IPS-18c (cell line): ENCODE data around the gene YTHDF1.
A peak's percentile ranks its signal among the peaks of the same experiment; 100 is the strongest.
"Not testable (repeated sequence)": the region's sequence is repeated elsewhere in the genome, so short reads cannot be mapped to it uniquely, and the experiment has no call there.

Experiments used
- H3K4me3 ChIP-seq: 2 replicates; pipeline ENCODE4 v1.7.0; 2013; ENCODE audit warnings: low read depth, mild to moderate bottlenecking, low read length, moderate library complexity; ENCODE audit not compliant: insufficient read depth
- H3K9me3 ChIP-seq: one replicate; pipeline ENCODE4 v1.6.1; 2013; ENCODE audit warnings: mild to moderate bottlenecking, low read length, moderate library complexity; ENCODE audit not compliant: control insufficient read depth, insufficient read depth

Gene YTHDF1

DNA sequence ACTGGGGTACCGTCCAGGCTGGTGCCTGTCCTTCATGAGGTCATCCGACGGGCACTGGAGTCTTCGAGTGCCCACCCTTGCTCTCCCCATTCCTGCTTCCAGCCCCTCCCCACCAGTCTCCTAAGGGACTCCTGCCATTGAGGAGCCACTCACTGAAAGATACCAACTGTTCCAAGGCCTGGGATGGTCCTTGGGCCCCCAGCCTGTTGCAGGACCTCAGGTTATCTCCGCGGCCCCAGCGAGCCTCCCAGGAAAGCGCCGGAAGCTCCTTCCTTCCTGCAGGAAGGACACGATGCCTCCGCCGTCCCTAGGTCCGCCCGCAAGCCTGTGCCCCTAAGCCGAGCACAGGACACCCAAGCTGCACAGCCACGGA is 37.1 kb upstream of the YTHDF1 start:
- H3K9me3 ChIP-seq: peaks cover 3% of the 10 kb centered on the region
- peak overlapping the region; percentile 62 for H3K4me3 ChIP-seq

DNA sequence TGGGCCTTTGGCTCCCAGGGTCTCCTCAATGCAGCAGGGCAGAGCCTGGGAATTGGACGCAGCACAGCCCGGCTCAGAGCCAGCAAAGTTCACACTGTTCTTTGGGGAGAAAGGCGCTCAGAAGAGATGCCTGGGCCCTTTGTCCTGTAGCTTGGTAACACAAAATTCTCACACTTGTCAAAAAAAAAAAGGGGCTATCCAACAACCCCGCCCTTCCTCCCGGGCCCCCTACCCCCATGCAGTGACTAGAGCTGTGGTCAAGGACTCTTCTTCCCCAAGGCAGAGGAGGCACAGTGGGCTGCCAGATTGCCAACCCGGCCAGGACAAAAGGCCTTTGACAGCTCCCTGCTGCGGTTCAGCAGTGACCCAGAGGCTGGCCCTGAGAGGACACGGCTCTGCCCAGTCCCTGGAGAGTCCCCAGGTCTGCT is 36.4 kb upstream of the YTHDF1 start:
- peaks cover 3% of the 10 kb centered on the region for H3K9me3 ChIP-seq
- H3K4me3 ChIP-seq: no peak overlapping the region

DNA sequence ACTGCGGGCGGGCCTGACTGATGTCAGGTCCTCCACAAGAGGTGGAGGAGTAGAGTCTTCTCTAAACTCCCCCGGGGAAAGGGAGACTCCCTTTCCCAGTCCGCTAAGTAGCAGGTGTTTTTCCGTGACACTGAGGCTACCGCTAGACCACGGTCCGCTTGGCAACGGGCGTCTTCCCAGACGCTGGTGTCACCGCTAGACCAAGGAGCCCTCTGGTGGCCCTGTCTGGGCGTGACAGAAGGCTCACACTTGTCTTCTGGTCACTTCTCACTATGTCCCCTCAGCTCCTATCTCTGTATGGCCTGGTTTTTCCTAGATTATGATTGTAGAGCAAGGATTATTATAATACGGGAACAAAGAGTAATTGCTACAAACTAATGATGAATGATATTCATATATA is 35.4 kb upstream of the YTHDF1 start:
- not testable (repeated sequence) for H3K4me3 ChIP-seq, H3K9me3 ChIP-seq

DNA sequence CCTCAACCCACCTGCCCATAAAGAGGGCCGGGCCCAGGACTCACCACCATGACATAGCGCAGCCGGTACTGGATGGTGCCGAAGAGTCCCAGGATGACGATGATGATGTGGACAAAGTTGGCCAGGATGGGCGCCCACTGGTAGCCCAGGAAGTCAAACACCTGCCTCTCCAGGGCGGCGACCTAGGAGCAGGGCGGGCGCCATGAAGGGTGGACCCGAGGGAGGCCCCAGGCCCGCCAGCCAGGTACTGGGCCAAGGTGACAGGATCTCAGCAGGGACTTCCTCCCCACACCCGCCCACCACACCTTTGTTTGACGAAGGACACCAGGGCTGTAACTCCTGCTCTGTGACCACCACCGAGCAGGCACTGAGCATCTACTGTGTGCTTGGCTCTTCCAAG is 34.0 kb upstream of the YTHDF1 start:
- Histone ChIP-seq H3K4me3 (no peak overlapping the region), H3K9me3 (no peaks in the 10 kb centered on the region)

DNA sequence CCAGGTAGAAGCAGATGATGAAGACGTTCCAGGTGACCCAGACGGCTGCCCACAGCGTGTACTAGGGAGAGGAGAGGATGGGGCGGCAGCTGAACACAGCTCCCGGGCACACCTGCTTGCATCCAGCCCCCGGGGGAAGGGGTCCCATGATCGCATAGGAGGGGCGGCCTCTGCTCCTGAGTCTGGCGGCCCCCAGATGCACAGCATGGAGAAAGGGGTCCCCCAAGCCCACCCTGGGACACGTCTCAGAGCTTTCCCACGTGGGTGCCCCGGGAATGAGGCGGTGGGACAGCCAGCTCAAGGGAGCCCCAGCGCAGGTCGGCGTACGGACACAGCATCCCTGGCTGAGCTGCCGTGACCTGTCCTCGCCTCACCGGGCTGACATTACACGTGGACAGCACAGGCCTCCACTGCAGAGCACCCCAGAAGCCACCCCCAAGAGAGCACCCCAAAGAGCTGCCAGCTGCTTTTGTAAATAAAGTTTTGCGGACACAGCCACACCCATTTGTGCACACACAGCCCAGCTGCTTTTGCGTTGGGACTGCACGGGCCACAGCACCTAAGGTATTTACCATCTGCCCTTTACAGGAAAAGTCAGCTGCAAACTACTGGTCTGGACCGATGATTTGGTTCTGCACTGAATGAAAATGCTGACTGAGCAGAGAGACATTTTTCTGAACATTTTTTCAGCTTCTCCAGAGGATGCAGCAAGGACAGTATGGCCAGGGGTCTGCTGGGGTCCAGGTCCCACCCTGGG is 33.1 kb upstream of the YTHDF1 start:
- no peak overlapping the region for H3K4me3 ChIP-seq
- H3K9me3 ChIP-seq: no peaks in the 10 kb centered on the region

DNA sequence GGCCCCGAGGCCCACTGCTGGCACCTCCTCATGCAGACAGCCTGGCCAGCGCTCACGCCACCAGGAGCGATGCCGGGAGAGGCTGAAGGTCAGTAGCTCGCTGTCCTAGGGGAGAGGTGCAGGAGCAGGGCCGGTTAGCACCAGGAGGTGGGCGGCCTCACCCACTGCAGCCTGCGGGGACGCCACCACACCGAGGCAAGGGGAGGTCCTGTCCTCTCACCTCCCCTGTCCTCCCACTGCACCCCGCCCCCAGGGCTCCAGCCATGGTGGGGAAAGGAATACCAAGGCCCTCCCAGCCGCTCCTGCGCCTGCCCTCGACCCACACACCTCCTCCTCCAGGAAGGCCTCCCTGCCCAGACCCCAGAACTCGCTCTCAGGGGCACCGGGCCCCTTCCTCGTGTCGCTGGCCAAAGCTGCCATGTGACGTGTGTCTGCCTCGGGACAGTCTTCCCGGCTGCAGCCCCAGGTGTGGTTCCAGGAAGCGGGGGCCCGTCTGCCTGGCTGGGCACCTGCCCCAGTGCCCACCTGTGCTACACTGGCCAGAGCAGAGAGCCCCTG is 31.8 kb upstream of the YTHDF1 start:
- H3K9me3 ChIP-seq: no peaks in the 10 kb centered on the region

DNA sequence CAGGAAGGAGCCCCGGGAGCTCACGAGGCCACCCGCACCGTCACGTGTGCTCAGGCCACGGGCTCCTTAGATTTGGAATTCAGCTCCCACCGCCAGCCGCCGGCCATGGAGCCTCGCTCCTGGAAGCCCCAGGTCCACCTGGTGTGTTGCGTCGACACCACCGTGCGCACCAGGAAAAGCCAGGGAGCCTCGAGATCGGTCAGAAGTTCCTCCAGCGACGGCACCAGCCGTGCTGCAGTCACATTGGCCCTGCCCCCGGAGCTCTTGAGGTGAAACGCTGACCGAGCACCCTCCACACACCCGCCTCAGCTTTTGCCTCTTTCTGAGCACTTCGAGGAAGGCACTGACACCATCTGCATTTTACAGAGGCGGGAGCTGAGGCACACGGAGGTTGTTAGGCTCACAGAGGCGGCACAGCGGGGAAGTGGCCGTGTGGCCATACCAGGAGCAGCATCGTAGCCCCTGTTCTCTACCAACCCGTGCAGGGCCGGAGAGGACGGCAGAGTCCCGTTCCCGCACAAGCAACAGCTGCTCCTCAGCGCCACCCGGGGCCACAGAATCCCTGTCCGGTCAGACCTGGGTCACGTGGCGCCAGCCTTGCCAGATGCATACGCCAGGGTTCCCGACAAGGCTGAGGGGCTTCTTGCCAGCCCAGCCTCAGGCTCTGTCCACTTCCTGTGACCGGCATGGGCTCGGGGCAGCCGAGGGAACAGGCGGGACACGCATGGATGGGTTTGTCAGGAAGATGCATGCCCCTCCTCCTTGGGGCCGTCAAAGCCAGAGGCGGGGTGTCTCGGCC is 30.8 kb upstream of the YTHDF1 start:
- H3K9me3 ChIP-seq: no peaks in the 10 kb centered on the region
- H3K4me3 ChIP-seq: no peak overlapping the region

More for the DNA sequence above, 31.8 kb upstream of the YTHDF1 start:
- no peak overlapping the region for H3K4me3 ChIP-seq

DNA sequence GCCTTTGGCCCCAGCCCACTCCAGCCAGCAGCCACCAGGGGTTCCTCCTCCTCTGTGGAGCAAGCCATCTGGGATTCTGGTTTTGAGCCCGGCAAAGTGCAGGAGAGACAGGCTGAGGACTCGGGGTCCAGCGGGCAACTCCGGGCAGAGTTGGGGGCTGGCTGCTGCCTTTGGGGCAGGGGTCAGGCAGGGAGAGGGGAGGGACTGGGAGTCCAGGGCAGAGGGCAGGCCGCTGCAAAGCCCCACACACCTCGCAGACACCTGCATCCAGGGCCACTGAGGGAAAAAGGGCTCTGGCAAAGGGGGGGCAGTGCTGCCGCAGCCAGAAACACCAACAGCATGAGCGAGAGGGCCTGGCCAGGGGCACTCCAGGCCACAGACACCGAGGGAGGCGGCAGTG is 28.5 kb upstream of the YTHDF1 start:
- H3K4me3 ChIP-seq: no peak overlapping the region
- H3K9me3 ChIP-seq: no peaks in the 10 kb centered on the region

DNA sequence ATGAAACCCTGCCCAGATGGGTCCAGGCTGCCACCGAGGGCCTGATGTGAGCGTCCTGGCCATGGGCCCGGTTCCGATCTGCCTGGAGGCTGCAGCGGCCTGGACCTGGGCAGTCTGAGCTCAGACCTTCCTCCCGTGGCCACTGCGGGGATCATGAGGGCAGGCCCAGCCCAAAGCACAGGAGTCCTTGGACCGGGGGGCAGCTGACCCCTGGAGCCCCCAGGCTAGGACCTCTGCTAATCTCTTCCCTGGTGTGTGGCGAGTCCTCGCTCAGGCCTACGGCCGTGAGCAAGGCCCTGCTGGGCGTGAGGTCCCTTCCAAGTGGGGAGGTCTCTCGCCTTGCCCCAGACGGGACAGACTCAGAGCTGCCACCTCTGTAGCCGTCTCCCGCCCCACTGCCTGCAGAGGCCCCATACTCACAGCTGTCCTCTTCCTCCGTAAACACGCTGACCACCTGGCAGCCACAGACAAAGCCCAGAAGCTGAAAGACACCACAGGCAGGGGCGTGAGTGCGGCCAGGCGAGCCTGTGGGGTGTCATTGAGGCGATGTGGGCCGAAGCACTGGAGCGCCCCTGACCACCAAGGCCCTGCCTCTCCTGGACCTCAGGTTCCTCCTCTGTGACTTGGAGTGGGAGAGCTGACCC is 27.8 kb upstream of the YTHDF1 start:
- Histone ChIP-seq H3K4me3 (no peak overlapping the region), H3K9me3 (no peaks in the 10 kb centered on the region)

DNA sequence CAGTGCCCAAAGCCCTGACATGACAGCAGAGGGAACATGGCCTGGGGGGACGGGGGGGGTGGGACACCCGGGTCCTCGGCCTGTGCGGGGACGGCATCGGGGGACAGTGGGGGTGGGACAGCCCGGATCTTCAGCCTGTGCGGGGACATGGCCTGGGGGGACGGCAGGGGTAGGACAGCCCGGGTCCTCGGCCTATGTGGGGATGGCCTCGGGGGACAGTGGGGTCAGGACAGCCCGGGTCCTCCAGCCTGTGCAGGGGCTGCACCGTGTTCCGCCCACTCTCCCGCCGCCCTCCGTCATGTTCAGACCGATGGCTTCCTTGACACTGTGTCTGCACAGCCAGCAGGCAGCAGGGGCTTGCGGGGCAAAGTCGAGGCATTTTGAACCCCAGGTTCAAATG is 26.8 kb upstream of the YTHDF1 start:
- Histone ChIP-seq H3K4me3 (no peak overlapping the region), H3K9me3 (no peaks in the 10 kb centered on the region)

DNA sequence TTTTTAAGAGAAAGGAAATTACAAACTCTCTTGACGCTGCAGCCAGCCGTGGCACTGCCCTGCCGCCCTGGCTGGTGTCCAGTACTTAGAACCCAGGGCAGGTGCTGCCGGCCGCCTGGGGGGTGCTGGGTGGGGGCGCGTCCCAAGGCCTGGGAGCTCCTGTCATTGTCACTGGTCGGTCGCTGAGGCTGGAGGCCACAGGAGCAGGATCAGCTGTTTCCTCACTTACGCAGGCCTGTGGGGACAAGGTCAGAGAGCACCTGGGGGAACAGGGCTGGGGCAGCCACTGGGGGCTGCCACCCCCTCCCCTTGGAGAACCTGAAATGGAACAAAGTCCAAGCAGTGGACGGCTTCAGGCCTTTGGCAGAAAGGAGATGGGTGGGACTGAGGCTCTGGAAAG is 25.3 kb upstream of the YTHDF1 start:
- Histone ChIP-seq H3K4me3 (no peak overlapping the region), H3K9me3 (no peaks in the 10 kb centered on the region)

DNA sequence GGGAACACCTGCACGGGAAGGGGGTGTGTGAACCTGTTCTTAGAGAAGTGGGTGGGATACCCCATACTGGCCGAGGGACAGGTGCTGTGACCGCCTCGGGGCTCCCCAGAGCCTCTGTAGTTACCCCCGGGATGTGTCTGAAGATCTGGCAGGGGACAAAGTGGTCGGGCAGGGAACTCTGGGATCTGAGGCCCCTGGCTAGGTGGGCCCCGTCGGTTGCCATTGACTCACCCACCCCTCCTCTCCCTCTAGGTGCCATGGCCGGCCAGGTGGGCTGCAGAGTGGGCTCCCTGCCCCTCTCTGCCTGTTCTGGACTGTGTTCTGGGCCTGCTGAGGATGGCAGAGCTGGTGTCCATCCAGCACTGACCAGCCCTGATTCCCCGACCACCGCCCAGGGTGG is 24.1 kb upstream of the YTHDF1 start:
- H3K9me3 ChIP-seq: no peaks in the 10 kb centered on the region
- H3K4me3 ChIP-seq: no peak overlapping the region

DNA sequence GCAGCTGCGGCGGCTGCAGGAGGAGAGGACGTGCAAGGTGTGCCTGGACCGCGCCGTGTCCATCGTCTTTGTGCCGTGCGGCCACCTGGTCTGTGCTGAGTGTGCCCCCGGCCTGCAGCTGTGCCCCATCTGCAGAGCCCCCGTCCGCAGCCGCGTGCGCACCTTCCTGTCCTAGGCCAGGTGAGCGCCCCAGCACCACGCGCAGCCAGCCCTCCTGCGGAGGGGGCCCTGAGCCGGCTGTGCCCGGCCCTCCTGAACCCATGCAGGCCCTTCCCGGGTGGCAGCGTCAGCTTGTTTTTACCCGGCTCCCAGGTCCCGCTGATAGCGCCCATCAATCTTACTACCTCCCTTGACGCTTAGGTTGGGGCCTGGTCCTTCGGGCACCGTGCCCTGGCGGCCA is 23.5 kb upstream of the YTHDF1 start:
- H3K9me3 ChIP-seq: no peaks in the 10 kb centered on the region
- H3K4me3 ChIP-seq: no peak overlapping the region

DNA sequence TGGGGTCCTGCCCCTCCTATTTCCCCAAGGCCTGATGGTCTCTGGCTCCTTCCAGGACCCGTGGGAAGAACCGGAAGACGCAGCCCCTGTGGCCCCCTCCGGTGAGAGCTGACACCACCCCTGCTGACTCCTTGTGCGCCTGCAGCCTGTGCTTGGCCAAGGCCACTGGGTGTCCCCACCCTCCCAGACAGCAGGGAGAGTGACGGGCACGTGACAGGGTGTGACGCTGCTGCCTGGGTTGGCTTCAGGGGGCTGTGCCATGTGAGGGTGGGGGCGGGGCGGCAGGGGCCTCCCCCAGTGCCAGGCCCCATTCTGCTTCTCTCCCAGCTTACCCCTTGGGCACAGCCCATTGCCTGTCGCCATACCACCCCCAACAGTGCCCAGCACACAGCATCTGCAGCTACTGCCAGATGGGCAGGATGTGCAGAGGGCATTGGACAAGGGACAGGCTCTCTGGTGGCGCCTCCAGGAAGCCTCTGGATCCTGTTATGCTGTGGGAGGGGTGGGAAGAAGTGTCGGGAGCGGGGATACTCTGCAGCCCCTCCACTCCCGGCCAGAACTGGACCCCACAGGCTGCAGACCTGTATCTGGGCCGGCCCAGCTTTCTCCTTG is 22.7 kb upstream of the YTHDF1 start:
- H3K9me3 ChIP-seq: no peaks in the 10 kb centered on the region
- no peak overlapping the region for H3K4me3 ChIP-seq

DNA sequence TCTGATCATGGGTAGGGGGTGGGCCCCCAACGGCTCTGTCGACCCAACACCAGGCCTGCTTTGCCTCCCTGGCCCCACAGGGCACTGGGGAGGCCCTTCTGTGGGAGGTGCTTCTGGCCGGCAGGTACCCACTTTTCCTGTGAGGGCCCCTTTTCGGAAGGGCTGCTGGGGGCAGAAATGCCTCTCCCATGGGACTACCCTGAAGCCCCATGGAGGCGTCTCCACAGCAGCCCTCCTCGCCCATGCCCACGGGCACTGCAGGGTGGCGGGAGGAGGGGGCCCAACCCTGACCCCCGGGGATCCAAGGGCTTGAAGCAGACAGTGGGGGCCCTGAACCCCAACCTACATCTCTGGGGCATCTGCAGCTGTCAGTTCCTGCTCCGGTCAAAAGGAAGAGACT is 22.1 kb upstream of the YTHDF1 start:
- no peak overlapping the region for H3K4me3 ChIP-seq
- no peaks in the 10 kb centered on the region for H3K9me3 ChIP-seq

DNA sequence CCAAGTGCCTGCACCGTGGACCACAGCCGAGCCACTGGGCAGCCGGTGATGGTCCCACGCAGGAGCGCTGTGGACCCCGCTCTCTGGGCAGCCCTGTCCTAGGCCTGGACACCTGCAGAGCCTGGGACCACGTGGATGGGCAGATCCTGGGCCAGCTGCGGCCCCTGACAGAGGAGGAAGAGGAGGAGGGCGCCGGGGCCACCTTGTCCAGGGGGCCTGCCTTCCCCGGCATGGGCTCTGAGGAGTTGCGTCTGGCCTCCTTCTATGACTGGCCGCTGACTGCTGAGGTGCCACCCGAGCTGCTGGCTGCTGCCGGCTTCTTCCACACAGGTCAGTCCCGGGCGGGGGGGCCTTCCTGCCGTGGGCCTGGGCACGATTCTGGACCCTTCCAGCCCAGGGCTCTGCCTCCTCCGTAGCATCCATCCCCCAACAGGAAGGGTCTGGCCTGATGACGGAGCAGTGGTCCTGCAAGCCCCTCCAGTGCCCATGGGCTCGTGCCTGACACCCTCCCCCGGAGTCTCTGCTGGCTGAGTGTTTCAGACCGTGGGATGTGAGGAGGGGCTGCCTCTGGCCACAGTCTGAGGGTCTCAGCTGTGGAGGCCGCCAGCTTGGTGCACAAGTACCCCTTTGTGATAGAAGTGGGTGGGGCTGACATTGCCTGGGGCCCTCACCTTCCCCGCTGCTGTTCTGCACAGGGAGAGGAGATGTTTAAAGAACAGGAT is 20.3 kb upstream of the YTHDF1 start:
- Histone ChIP-seq H3K9me3 (no peaks in the 10 kb centered on the region), H3K4me3 (no peak overlapping the region)

DNA sequence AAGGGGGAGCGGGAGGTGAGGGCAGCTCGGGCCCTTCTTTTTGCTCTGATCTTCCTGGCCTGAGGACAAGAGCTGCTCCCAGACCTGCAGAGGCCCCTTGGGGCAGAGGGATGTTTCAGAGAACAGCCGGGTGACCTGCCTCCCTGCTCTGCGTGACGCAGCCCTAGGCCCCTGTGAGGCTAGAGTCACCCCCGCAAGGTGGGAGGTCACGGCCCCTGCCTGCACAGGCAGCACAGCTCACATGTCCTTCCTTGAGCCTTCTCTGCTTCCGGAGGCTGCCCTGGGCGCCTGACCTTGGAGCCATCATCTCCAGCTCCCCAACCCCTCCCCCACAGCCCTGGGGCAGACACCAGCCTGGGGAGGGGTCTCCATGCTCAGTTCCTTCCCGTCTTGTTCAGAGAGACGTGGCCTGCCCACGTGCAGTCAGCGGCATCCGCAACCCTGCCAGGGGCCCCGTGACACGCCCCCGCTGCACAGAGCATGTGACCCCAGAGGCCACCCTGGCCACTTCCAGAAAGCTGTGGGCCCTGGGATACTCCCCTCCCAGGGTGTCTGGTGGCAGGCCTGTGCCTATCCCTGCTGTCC is 19.6 kb upstream of the YTHDF1 start, which contains the start of gene BIRC7:
TSS of gene BIRC7 (plus strand) at position 507 of the 585 bp plus-strand sequence. CDS start 192 bp downstream, outside the sequence.
- no peaks in the 10 kb centered on the region for H3K9me3 ChIP-seq
- H3K4me3 ChIP-seq: no peak within 1 kb of the TSS
